ENCODE data around the gene BRPF1. TPM values are rescaled to one million over a fixed set of nuclear protein-coding genes. Genes with fewer than 3 reads are reported as not detected.

Gene BRPF1
- total and polyA plus RNA-seq, 2 experiments from 2014 or later: 9.3 to 10.7 TPM

GRCh38 chr3:9725775-9726515 lies 5.6 kb upstream of the BRPF1 start:
- no peaks in the 10 kb centered on the region for H3K9me2 ChIP-seq (replicated peaks; ENCODE audit: insufficient read depth)
- H4K20me1 ChIP-seq (ENCODE audit: insufficient read depth, poor library complexity, severe bottlenecking): no peaks in the 10 kb centered on the region
- H2AFZ ChIP-seq: no peak overlapping the region
- H3K4me3 ChIP-seq: no peak overlapping the region
- 80% methylated on average over 4 of the region's 4 CpGs for WGBS (ENCODE audit: low lambda C conversion rate, missing lambda C conversion rate)
- no peak for DNase-seq (ENCODE audit: low spot score)
- H3K4me1 ChIP-seq (ENCODE audit: insufficient read depth): no peaks in the 10 kb centered on the region
- H3K4me2 ChIP-seq: no peak overlapping the region
- H3K27ac ChIP-seq: no peak overlapping the region
- no peak for TF ChIP-seq EZH2phosphoT487 (IDR thresholded peaks at IDR 0.05; ENCODE audit: low read depth, severe bottlenecking, unreplicated experiment)
- TF ChIP-seq EZH2 (IDR thresholded peaks at IDR 0.05; ENCODE audit: borderline replicate concordance): no peak
- no peak for TF ChIP-seq CTCF (IDR thresholded peaks at IDR 0.05; ENCODE audit: poor library complexity)
- H3K27me3 ChIP-seq: no peaks in the 10 kb centered on the region
- H3K36me3 ChIP-seq (replicated peaks; ENCODE audit: insufficient read depth, low read depth): no peaks in the 10 kb centered on the region
- H3K79me2 ChIP-seq: no peaks in the 10 kb centered on the region
- H3K9me3 ChIP-seq (ENCODE audit: low read depth): no peaks in the 10 kb centered on the region

- Histone ChIP-seq H3K36me3 (replicated peaks; ENCODE audit: insufficient read depth, low read depth) (no peaks in the 10 kb centered on the region), H3K4me3 (no peak overlapping the region), H3K4me1 (ENCODE audit: insufficient read depth) (no peaks in the 10 kb centered on the region), H3K79me2 (peaks cover 5% of the 10 kb centered on the region), H3K9me2 (replicated peaks; ENCODE audit: insufficient read depth) (no peaks in the 10 kb centered on the region), H3K27me3 (no peaks in the 10 kb centered on the region), H3K4me2 (no peak overlapping the region), H2AFZ (no peak overlapping the region), H3K9me3 (ENCODE audit: low read depth) (no peaks in the 10 kb centered on the region), H4K20me1 (ENCODE audit: insufficient read depth, poor library complexity, severe bottlenecking) (no peaks in the 10 kb centered on the region), H3K27ac (no peak overlapping the region)
- 5% methylated on average over 11 of the region's 11 CpGs for WGBS (ENCODE audit: low lambda C conversion rate, missing lambda C conversion rate)
- TF ChIP-seq CTCF (IDR thresholded peaks at IDR 0.05; ENCODE audit: poor library complexity) (no peak), EZH2phosphoT487 (IDR thresholded peaks at IDR 0.05; ENCODE audit: low read depth, severe bottlenecking, unreplicated experiment) (no peak), EZH2 (IDR thresholded peaks at IDR 0.05; ENCODE audit: borderline replicate concordance) (no peak)
- no peak for DNase-seq (ENCODE audit: low spot score)
Measured at GRCh38 chr3:9727041-9727595, 4.4 kb upstream of the BRPF1 start.

- WGBS (ENCODE audit: low lambda C conversion rate, missing lambda C conversion rate): 86% methylated on average over 2 of the region's 2 CpGs
- H2AFZ ChIP-seq: no peak overlapping the region
- H3K9me3 ChIP-seq (ENCODE audit: low read depth): no peaks in the 10 kb centered on the region
- no peak for TF ChIP-seq EZH2 (IDR thresholded peaks at IDR 0.05; ENCODE audit: borderline replicate concordance)
- TF ChIP-seq CTCF (IDR thresholded peaks at IDR 0.05; ENCODE audit: poor library complexity): no peak
- TF ChIP-seq EZH2phosphoT487 (IDR thresholded peaks at IDR 0.05; ENCODE audit: low read depth, severe bottlenecking, unreplicated experiment): no peak
- DNase-seq (ENCODE audit: low spot score): no peak
- H3K4me2 ChIP-seq: no peak overlapping the region
- peaks cover 4% of the 10 kb centered on the region for H3K4me1 ChIP-seq (ENCODE audit: insufficient read depth)
- no peak overlapping the region for H3K27ac ChIP-seq
- no peaks in the 10 kb centered on the region for H3K36me3 ChIP-seq (replicated peaks; ENCODE audit: insufficient read depth, low read depth)
- peaks cover 11% of the 10 kb centered on the region for H3K79me2 ChIP-seq
- H3K27me3 ChIP-seq: no peaks in the 10 kb centered on the region
- no peak overlapping the region for H3K4me3 ChIP-seq
- H3K9me2 ChIP-seq (replicated peaks; ENCODE audit: insufficient read depth): no peaks in the 10 kb centered on the region
- H4K20me1 ChIP-seq (ENCODE audit: insufficient read depth, poor library complexity, severe bottlenecking): peaks cover 6% of the 10 kb centered on the region
Measured at GRCh38 chr3:9727743-9728142, 3.8 kb upstream of the BRPF1 start.

Data from hepatocyte (in vitro differentiated cells).